ENCODE data around the gene NUDT14.

GRCh38 chr14:105160776-105161175, 20.3 kb downstream of the NUDT14 start:
- TF ChIP-seq CTCF (IDR thresholded peaks at IDR 0.05) (no peak), POLR2A (IDR thresholded peaks at IDR 0.05) (no peak)

All from lower leg skin (tissue), 3 donors.